Neural progenitor cell (in vitro differentiated cells): ENCODE measurements around the gene PRRC2A. TPM values are rescaled to one million over a fixed set of nuclear protein-coding genes. Genes with fewer than 3 reads are reported as not detected.

ENCODE experiments used
- DNase-seq: peaks from one replicate; pipeline ENCODE4 v3.0.0-alpha.2; 2016; ENCODE audit warnings: low spot score
- H2AFZ ChIP-seq: fragments of 200-600 bp; sonication (generic); replicated peaks from 2 replicates; pipeline ENCODE4 v1.6.1; 2016; ENCODE audit warnings: antibody characterized with exemption
- H3F3A ChIP-seq: fragments of 200-600 bp; sonication (generic); 2 replicates; pipeline ENCODE4 v1.6.1; 2016; ENCODE audit warnings: antibody characterized with exemption, low read depth
- H3K27ac ChIP-seq: fragments of 200-600 bp; sonication (generic); 2 replicates; pipeline ENCODE4 v1.5.1; 2016; ENCODE audit warnings: mild to moderate bottlenecking
- H3K27me3 ChIP-seq: fragments of 200-600 bp; sonication (generic); 2 replicates; pipeline ENCODE4 v1.6.1; 2016; ENCODE audit warnings: mild to moderate bottlenecking, moderate library complexity
- H3K36me3 ChIP-seq: fragments of 200-600 bp; sonication (generic); 2 replicates; pipeline ENCODE4 v1.5.1; 2016
- H3K4me1 ChIP-seq: fragments of 200-600 bp; sonication (generic); 2 replicates; pipeline ENCODE4 v1.6.1; 2016; ENCODE audit warnings: mixed run types
- H3K4me2 ChIP-seq: fragments of 200-600 bp; sonication (generic); 2 replicates; pipeline ENCODE4 v1.6.1; 2016
- H3K4me3 ChIP-seq: fragments of 200-600 bp; sonication (generic); 2 replicates; pipeline ENCODE4 v1.5.1; 2016
- H3K79me2 ChIP-seq: fragments of 200-600 bp; sonication (generic); 2 replicates; pipeline ENCODE4 v1.6.1; 2016; ENCODE audit warnings: low read depth
- H3K9ac ChIP-seq: fragments of 200-600 bp; sonication (generic); 2 replicates; pipeline ENCODE4 v1.6.1; 2016
- H3K9me3 ChIP-seq: fragments of 200-600 bp; sonication (generic); 2 replicates; pipeline ENCODE4 v1.5.1; 2016; ENCODE audit warnings: low read depth
- H4K20me1 ChIP-seq: fragments of 200-600 bp; sonication (generic); 2 replicates; pipeline ENCODE4 v1.6.1; 2016; ENCODE audit warnings: low read depth
- H3K27ac Mint-ChIP-seq: 3 replicates; pipeline ENCODE4 v1.8.0; 2021; ENCODE audit warnings: mixed read lengths
- H3K27me3 Mint-ChIP-seq: 2 replicates; pipeline ENCODE4 v1.8.0; 2022; ENCODE audit warnings: low read depth, mild to moderate bottlenecking, inconsistent platforms, moderate library complexity, mixed read lengths; ENCODE audit not compliant: insufficient read depth
- H3K36me3 Mint-ChIP-seq: 3 replicates; pipeline ENCODE4 v1.8.0; 2021; ENCODE audit warnings: mixed read lengths
- H3K4me1 Mint-ChIP-seq: 3 replicates; pipeline ENCODE4 v1.8.0; 2021; ENCODE audit warnings: mixed read lengths
- H3K4me3 Mint-ChIP-seq: 3 replicates; pipeline ENCODE4 v1.8.0; 2021; ENCODE audit warnings: mild to moderate bottlenecking, moderate library complexity, mixed read lengths
- H3K9me3 Mint-ChIP-seq: 3 replicates; pipeline ENCODE4 v1.8.0; 2020; ENCODE audit warnings: mixed read lengths
- EZH2 ChIP-seq: fragments of 200-600 bp; sonication (generic); IDR thresholded peaks from 2 replicates; pipeline ENCODE4 v1.6.1; 2017; ENCODE audit warnings: antibody characterized with exemption, mild to moderate bottlenecking, moderate library complexity
- EZH2phosphoT487 ChIP-seq: fragments of 200-600 bp; sonication (generic); IDR thresholded peaks from 2 replicates; pipeline ENCODE4 v1.6.1; 2017; ENCODE audit warnings: antibody characterized with exemption
- total RNA-seq: library from RNA; depleted of rRNA; stranded (reverse); fragments of >200 nt; gene quantifications from 2 replicates; pipeline ENCODE4 v1.2.3, GENCODE V29; 2015; ENCODE audit warnings: low replicate concordance
- TF ChIP-seq, protein P1 (sequence below): fragments of 200-600 bp; sonication (generic); IDR thresholded peaks from 2 replicates; pipeline ENCODE4 v1.5.1; 2017; ENCODE audit warnings: antibody characterized with exemption, mild to moderate bottlenecking

Gene PRRC2A
- total RNA-seq, 1 donor from 2014 or later, result 55.5 TPM

DNA sequence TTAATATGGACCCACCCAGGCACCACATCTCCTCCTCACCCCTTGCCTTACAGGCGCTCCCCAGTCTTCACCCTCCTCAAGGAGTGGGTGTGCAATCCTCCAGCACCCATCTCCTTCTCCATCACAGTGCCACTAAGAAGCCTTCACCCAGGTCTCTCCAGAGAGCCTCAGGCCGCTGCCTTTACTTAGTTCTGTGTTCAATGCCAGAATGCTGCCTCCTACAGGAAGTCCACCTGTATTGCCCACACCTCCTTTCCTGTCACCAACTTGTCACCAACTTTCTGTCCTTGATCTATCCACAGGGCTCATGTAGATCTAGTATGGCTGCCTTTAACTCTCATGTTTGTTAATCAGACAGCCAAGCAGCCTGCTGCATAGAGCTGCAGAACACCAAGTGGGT, 35.0 kb upstream of the PRRC2A start:
- Histone ChIP-seq H3K4me3 (no peak overlapping the region), H3K79me2 (no peaks in the 10 kb centered on the region), H3K4me1 (peaks cover 6% of the 10 kb centered on the region), H3K9ac (no peak overlapping the region), H3F3A (no peaks in the 10 kb centered on the region), H3K4me2 (no peak overlapping the region), H3K27me3 (peaks cover 2% of the 10 kb centered on the region), H2AFZ (no peak overlapping the region), H3K27ac (no peak overlapping the region), H4K20me1 (no peaks in the 10 kb centered on the region), H3K36me3 (no peaks in the 10 kb centered on the region), H3K9me3 (no peaks in the 10 kb centered on the region)
- no peak for TF ChIP-seq EZH2
- TF ChIP-seq, protein P1, sequence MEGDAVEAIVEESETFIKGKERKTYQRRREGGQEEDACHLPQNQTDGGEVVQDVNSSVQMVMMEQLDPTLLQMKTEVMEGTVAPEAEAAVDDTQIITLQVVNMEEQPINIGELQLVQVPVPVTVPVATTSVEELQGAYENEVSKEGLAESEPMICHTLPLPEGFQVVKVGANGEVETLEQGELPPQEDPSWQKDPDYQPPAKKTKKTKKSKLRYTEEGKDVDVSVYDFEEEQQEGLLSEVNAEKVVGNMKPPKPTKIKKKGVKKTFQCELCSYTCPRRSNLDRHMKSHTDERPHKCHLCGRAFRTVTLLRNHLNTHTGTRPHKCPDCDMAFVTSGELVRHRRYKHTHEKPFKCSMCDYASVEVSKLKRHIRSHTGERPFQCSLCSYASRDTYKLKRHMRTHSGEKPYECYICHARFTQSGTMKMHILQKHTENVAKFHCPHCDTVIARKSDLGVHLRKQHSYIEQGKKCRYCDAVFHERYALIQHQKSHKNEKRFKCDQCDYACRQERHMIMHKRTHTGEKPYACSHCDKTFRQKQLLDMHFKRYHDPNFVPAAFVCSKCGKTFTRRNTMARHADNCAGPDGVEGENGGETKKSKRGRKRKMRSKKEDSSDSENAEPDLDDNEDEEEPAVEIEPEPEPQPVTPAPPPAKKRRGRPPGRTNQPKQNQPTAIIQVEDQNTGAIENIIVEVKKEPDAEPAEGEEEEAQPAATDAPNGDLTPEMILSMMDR, result peak; percentile 59
- H3K4me3 Mint-ChIP-seq, result peak overlapping the region; percentile 5
- H3K36me3 Mint-ChIP-seq, result no peaks in the 10 kb centered on the region
- DNase-seq, result peak; percentile 53
- peaks cover 17% of the 10 kb centered on the region for H3K4me1 Mint-ChIP-seq
- peaks cover 11% of the 10 kb centered on the region for H3K27me3 Mint-ChIP-seq
- H3K27ac Mint-ChIP-seq, result no peak overlapping the region
- no peaks in the 10 kb centered on the region for H3K9me3 Mint-ChIP-seq

DNA sequence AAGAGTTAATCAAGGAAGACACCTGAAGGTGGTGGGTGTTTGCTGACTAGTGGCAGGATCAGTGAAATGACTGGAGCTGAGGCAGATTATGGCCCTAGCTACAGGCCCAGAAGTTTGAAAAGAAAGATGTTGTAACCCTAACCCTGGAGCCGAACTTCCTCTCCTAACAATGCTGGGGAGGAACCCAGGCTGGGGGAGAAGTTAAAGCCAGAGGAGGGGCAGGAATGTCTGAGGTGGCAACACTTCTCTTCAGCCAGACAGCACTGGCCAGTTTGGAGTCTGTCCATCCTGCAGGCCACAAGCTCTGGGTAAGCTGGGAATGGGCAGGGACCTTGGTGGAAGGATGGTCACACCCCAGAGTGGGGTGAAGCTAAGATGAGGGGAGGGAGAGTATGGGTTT, 34.5 kb upstream of the PRRC2A start, which contains the start of gene LST1:
TSS of gene LST1 (plus strand) at position 270 of the 400 bp plus-strand sequence. CDS start 1,023 bp downstream, outside the sequence.
- H3K9ac ChIP-seq, result no peak within 1 kb of the TSS
- no peak within 1 kb of the TSS for H3K4me2 ChIP-seq
- H3K27ac ChIP-seq, result no peak within 1 kb of the TSS
- no peaks in the 10 kb centered on the region for H4K20me1 ChIP-seq
- no peaks in the 10 kb centered on the region for H3K9me3 Mint-ChIP-seq
- H3K4me1 ChIP-seq, result peaks cover 6% of the 10 kb centered on the region
- no peaks in the 10 kb centered on the region for H3K9me3 ChIP-seq
- H3K36me3 ChIP-seq, result no peaks in the 10 kb centered on the region
- peak within 1 kb of the TSS; percentile 89 for H3K27ac Mint-ChIP-seq
- DNase-seq, result no peak
- no peaks in the 10 kb centered on the region for H3F3A ChIP-seq
- no peak within 1 kb of the TSS for H2AFZ ChIP-seq
- peak within 1 kb of the TSS; percentile 5 for H3K4me3 Mint-ChIP-seq
- H3K4me1 Mint-ChIP-seq, result peaks cover 15% of the 10 kb centered on the region
- no peaks in the 10 kb centered on the region for H3K27me3 ChIP-seq
- H3K36me3 Mint-ChIP-seq, result no peaks in the 10 kb centered on the region
- no peak within 1 kb of the TSS for H3K4me3 ChIP-seq
- H3K27me3 Mint-ChIP-seq, result peaks cover 11% of the 10 kb centered on the region
- no peaks in the 10 kb centered on the region for H3K79me2 ChIP-seq
- TF ChIP-seq, protein P1, result no peak
- no peak for TF ChIP-seq EZH2
- no peak for TF ChIP-seq EZH2phosphoT487

DNA sequence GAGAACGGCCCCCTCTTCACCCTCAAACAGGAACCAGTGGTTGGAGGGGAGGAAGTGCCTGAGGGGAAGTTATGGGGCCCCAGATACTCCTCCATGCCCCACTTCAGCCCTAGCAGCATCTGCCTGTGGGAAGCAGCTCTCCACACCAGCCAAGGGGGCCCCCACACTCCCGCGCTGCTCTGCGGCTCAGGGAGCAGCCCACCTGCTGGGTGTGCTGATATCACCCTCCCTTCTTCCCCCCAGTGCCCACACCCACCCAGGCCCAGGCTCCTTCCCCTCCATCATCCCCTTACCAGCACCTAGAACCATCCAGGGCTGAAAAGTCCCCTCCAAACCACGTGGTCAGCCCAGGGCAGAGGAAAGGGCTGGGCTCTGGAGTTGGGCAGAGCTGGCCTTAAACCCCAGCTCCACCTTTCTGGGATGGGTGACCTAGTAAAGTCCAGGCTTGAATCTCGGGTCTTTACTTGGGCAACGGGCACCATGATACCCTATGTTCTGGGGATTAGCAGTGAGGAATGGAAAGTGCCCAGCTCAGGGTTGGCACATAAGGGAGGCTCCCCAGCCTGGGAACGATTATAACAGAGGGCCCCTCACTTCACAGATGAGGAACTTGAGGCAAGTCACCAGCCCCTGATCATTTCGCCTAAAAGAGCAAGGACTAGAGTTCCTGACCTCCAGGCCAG, 33.8 kb upstream of the PRRC2A start:
- DNase-seq, result no peak
- no peaks in the 10 kb centered on the region for H4K20me1 ChIP-seq
- peak overlapping the region; percentile 89 for H3K27ac Mint-ChIP-seq
- peaks cover 7% of the 10 kb centered on the region for H3K4me1 Mint-ChIP-seq
- H3K36me3 ChIP-seq, result no peaks in the 10 kb centered on the region
- no peak for TF ChIP-seq EZH2phosphoT487
- no peak for TF ChIP-seq EZH2
- TF ChIP-seq, protein P1, result no peak
- no peak overlapping the region for H3K4me2 ChIP-seq
- H3K9me3 ChIP-seq, result no peaks in the 10 kb centered on the region
- H3K27me3 ChIP-seq, result no peaks in the 10 kb centered on the region
- H3K4me3 Mint-ChIP-seq, result no peak overlapping the region
- H3K9ac ChIP-seq, result no peak overlapping the region
- peaks cover 5% of the 10 kb centered on the region for H3K27me3 Mint-ChIP-seq
- no peaks in the 10 kb centered on the region for H3F3A ChIP-seq
- no peak overlapping the region for H3K4me3 ChIP-seq
- H3K9me3 Mint-ChIP-seq, result no peaks in the 10 kb centered on the region
- no peaks in the 10 kb centered on the region for H3K36me3 Mint-ChIP-seq
- peaks cover 3% of the 10 kb centered on the region for H3K4me1 ChIP-seq
- H3K27ac ChIP-seq, result no peak overlapping the region
- no peak overlapping the region for H2AFZ ChIP-seq
- H3K79me2 ChIP-seq, result no peaks in the 10 kb centered on the region
